Measurements from ENCODE around the gene KRTAP10-8.

GRCh38 chr21:44654576-44655175 is 42.8 kb downstream of the KRTAP10-8 start, which contains the start of gene KRTAP12-4:
- TF ChIP-seq CTCF (IDR thresholded peaks at IDR 0.05), result no peak
- TF ChIP-seq POLR2A (IDR thresholded peaks at IDR 0.05), result no peak
